Measurements from ENCODE around the gene UBE2L5. TPM values are rescaled to one million over a fixed set of nuclear protein-coding genes. Genes with fewer than 3 reads are reported as not detected.
A peak's percentile ranks its signal among the peaks of the same experiment; 100 is the strongest.

Gene UBE2L5
- total RNA-seq, 4 donors from 2014 or later: 0.31 TPM; not detected in 3

DNA sequence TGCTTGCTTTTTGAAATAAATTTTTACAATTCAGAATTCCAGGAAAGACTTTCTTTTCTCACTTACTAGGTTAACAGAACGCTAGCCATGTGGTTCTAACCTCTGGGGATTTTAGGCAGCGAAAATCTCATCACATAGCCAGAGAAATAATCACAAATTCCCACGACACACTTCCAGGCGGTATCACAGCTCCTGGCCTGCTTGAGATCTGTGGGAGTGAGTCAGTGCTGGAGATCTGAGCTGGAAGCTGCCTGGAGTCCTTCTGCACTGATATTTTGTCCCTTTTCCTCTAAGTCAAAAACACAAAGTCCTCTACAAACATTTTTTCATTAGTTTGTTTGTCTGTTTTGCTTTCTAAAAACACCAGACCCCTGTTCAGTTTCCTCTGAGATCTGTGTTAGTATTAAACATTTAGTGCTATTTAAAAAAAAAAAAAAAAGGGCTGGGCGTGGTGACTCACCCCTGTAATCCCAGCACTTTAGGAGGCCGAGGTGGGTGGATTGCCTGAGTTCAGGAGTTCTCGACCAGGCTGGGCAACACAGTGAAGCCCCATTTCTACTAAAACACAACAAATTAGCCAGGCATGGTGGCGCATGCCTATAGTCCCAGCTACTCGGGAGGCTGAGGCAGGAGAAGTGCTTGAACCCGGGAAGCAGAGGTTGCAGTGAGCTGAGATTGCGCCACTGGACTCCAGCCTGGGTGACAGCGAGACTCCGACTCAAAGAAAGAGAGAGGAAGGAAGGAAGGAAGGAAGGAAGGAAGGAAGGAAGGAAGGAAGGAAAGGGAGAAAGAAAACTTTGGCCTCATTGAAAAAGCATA, 12.2 kb upstream of the UBE2L5 start:
- no peak for TF ChIP-seq CTCF (IDR thresholded peaks at IDR 0.05)
- no peak for TF ChIP-seq EP300 (IDR thresholded peaks at IDR 0.05)
- TF ChIP-seq POLR2A (IDR thresholded peaks at IDR 0.05): no peak
- TF ChIP-seq POLR2AphosphoS5 (IDR thresholded peaks at IDR 0.05): no peak
- Histone ChIP-seq H3K4me1 (peaks cover 0 to 35% (median 12%) of the 10 kb centered on the region in 3 donors), H3K9me3 (no peaks in the 10 kb centered on the region), H3K27me3 (no peaks in the 10 kb centered on the region), H3K27ac (peak overlapping the region in 3 of 4 donors; percentile 82 to 89 (median 88)), H3K36me3 (no peaks in the 10 kb centered on the region), H3K4me3 (no peak overlapping the region)
- WGBS, 2 donors (ENCODE audit: low coverage in 1 of 2): 54 to 81% methylated on average over 5 to 12 of the region's 13 CpGs
- ATAC-seq: peak; percentile 39

- no peak overlapping the region for H3K4me3 ChIP-seq
- no peaks in the 10 kb centered on the region for H3K27me3 ChIP-seq
- H3K4me1 ChIP-seq: peaks cover 0 to 31% (median 12%) of the 10 kb centered on the region in 3 donors
- 83 to 90% methylated on average over 2 of the region's 2 CpGs for WGBS, 2 donors (ENCODE audit: low coverage in 1 of 2)
- no peaks in the 10 kb centered on the region for H3K36me3 ChIP-seq
- no peak for ATAC-seq
- H3K27ac ChIP-seq: peak overlapping the region in 3 of 4 donors; percentile 82 to 89 (median 88)
- H3K9me3 ChIP-seq: no peaks in the 10 kb centered on the region
- TF ChIP-seq POLR2AphosphoS5 (IDR thresholded peaks at IDR 0.05): no peak
Observed at GRCh38 chr13:30410705-30411125, 11.6 kb upstream of the UBE2L5 start.

DNA sequence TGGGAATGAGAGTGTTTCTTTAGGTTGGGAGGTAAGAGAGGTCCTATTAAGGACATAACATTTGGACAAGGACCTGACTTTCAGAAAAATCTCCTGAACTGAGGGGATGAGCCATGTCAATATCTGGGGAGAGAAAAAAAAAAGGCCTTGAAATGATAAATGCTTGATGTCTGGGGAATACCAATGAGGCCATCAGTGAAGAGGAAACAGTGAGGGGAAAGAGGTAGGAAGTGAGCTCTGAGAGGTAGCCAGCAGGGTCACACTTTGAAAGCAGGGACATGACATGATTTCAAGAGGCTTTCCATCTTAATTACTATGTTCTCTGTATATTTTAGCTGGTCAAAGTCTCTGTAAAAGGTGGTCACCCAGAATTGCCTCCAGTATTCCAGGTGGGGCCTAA, 9.9 kb upstream of the UBE2L5 start:
- H3K4me3 ChIP-seq: no peak overlapping the region
- no peak for ATAC-seq

GRCh38 chr13:30413842-30414241, 8.5 kb upstream of the UBE2L5 start:
- peaks cover 0 to 10% (median 8%) of the 10 kb centered on the region in 3 donors for H3K4me1 ChIP-seq
- no peak for ATAC-seq
- H3K9me3 ChIP-seq: no peaks in the 10 kb centered on the region
- TF ChIP-seq EP300 (IDR thresholded peaks at IDR 0.05): no peak
- no peak for TF ChIP-seq POLR2AphosphoS5 (IDR thresholded peaks at IDR 0.05)
- TF ChIP-seq CTCF (IDR thresholded peaks at IDR 0.05): no peak
- no peak for TF ChIP-seq POLR2A (IDR thresholded peaks at IDR 0.05)
- no peak overlapping the region for H3K4me3 ChIP-seq
- no peaks in the 10 kb centered on the region for H3K36me3 ChIP-seq
- H3K27me3 ChIP-seq: no peaks in the 10 kb centered on the region
- no peak overlapping the region for H3K27ac ChIP-seq
- 92 to 96% methylated on average over 2 of the region's 3 CpGs for WGBS, 2 donors (ENCODE audit: low coverage in 1 of 2)

More for the DNA sequence above, 9.9 kb upstream of the UBE2L5 start:
- Histone ChIP-seq H3K4me1 (peaks cover 0 to 25% (median 12%) of the 10 kb centered on the region in 3 donors), H3K27me3 (no peaks in the 10 kb centered on the region), H3K36me3 (no peaks in the 10 kb centered on the region), H3K27ac (no peak overlapping the region), H3K9me3 (no peaks in the 10 kb centered on the region)
- TF ChIP-seq POLR2A (IDR thresholded peaks at IDR 0.05): no peak

- Histone ChIP-seq H3K27ac (no peak overlapping the region), H3K9me3 (no peaks in the 10 kb centered on the region), H3K27me3 (no peaks in the 10 kb centered on the region), H3K36me3 (no peaks in the 10 kb centered on the region), H3K4me1 (peaks cover 0 to 7% (median under 1%) of the 10 kb centered on the region in 3 donors), H3K4me3 (no peak overlapping the region)
- 81 to 84% methylated on average over 3 of the region's 3 CpGs for WGBS, 2 donors (ENCODE audit: low coverage in 1 of 2)
- TF ChIP-seq POLR2AphosphoS5 (IDR thresholded peaks at IDR 0.05) (no peak), EP300 (IDR thresholded peaks at IDR 0.05) (no peak), CTCF (IDR thresholded peaks at IDR 0.05) (no peak), POLR2A (IDR thresholded peaks at IDR 0.05) (no peak)
- ATAC-seq: no peak
Observed at GRCh38 chr13:30415430-30416030, 6.8 kb upstream of the UBE2L5 start.

GRCh38 chr13:30416471-30416870, 5.8 kb upstream of the UBE2L5 start:
- no peak overlapping the region for H3K27ac ChIP-seq
- ATAC-seq: no peak
- H3K4me3 ChIP-seq: no peak overlapping the region
- H3K36me3 ChIP-seq: no peaks in the 10 kb centered on the region
- WGBS, 2 donors (ENCODE audit: low coverage in 1 of 2): 81 to 100% methylated on average over 1 of the region's 1 CpG
- H3K27me3 ChIP-seq: no peaks in the 10 kb centered on the region
- H3K9me3 ChIP-seq: no peaks in the 10 kb centered on the region
- no peak for TF ChIP-seq POLR2A (IDR thresholded peaks at IDR 0.05)
- TF ChIP-seq POLR2AphosphoS5 (IDR thresholded peaks at IDR 0.05): no peak
- no peak for TF ChIP-seq CTCF (IDR thresholded peaks at IDR 0.05)
- TF ChIP-seq EP300 (IDR thresholded peaks at IDR 0.05): no peak
- peaks cover 2 to 15% (median 4%) of the 10 kb centered on the region in 3 donors for H3K4me1 ChIP-seq
